Neural cell (in vitro differentiated cells): Measurements from ENCODE around the gene USP10.

ENCODE experiments used
- EP300 ChIP-seq: fragments of 450-650 bp; conservative IDR thresholded peaks from 2 replicates; pipeline ENCODE4 v1.6.1; 2014; ENCODE audit warnings: antibody characterized with exemption, mild to moderate bottlenecking, moderate library complexity; ENCODE audit not compliant: poor library complexity, severe bottlenecking
- TAF1 ChIP-seq: IDR thresholded peaks from 2 replicates; pipeline ENCODE4 v1.6.1; 2012; ENCODE audit warnings: low read depth
- TF ChIP-seq, protein P1 (sequence below): fragments of 450-650 bp; IDR thresholded peaks from 2 replicates; pipeline ENCODE4 v1.5.1; 2014; ENCODE audit warnings: antibody characterized with exemption, mild to moderate bottlenecking, moderate library complexity; ENCODE audit not compliant: poor library complexity, severe bottlenecking

DNA sequence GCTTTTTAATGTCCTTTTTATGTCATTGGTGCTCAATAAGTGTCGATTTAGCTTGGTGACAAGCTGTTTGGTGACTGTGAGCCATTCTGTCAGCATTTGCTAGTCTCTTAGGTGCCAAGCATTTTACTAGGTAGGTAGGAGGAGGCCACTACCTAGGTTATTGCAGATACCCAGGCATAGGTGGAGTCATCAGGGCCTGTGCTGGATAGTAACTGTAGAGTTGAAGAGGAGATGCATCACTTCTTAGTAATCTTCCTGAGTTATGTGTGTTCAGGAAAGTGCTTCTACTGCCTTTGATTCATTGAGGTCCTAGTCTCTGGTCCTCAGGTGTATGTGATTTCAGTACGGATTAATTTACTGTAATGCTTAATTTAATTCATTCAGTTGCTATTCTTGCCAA is 17.7 kb downstream of the USP10 start:
- TF ChIP-seq TAF1: no peak
- TF ChIP-seq, protein P1, sequence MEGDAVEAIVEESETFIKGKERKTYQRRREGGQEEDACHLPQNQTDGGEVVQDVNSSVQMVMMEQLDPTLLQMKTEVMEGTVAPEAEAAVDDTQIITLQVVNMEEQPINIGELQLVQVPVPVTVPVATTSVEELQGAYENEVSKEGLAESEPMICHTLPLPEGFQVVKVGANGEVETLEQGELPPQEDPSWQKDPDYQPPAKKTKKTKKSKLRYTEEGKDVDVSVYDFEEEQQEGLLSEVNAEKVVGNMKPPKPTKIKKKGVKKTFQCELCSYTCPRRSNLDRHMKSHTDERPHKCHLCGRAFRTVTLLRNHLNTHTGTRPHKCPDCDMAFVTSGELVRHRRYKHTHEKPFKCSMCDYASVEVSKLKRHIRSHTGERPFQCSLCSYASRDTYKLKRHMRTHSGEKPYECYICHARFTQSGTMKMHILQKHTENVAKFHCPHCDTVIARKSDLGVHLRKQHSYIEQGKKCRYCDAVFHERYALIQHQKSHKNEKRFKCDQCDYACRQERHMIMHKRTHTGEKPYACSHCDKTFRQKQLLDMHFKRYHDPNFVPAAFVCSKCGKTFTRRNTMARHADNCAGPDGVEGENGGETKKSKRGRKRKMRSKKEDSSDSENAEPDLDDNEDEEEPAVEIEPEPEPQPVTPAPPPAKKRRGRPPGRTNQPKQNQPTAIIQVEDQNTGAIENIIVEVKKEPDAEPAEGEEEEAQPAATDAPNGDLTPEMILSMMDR: no peak
- TF ChIP-seq EP300: no peak
